ENCODE results near the gene PNCK. TPM values are rescaled to one million over a fixed set of nuclear protein-coding genes. Genes with fewer than 3 reads are reported as not detected.

PNCK gene
- not detected in 2 replicates for total RNA-seq (2022)
- Bru-seq, nascent RNA, result not detected
- BruChase-seq, experiment 1, labeled RNA remaining after a 2-hour chase, result percentile 15 among the genes with signal in this experiment
- BruChase-seq, experiment 2, labeled RNA remaining after a 6-hour chase, result percentile 18 among the genes with signal in this experiment
- long read RNA-seq, result 0 reads

- BruUV-seq (replicated peaks), result no TSS peak
- no peaks in the 10 kb centered on the region for H3K4me1 ChIP-seq
- no peaks in the 10 kb centered on the region for H3K27me3 Mint-ChIP-seq (ENCODE audit: insufficient read depth, unreplicated experiment)
- no peaks in the 10 kb centered on the region for H3K9me3 ChIP-seq
- no peaks in the 10 kb centered on the region for H3K4me1 Mint-ChIP-seq (ENCODE audit: low read depth, unreplicated experiment)
- no peaks in the 10 kb centered on the region for H3K27me3 ChIP-seq (replicated peaks; ENCODE audit: control insufficient read depth, insufficient read depth, low read length)
- DNase-seq, result no peak
- H3K36me3 Mint-ChIP-seq (ENCODE audit: insufficient read depth, unreplicated experiment), result peaks cover 6% of the 10 kb centered on the region
- ChIA-PET POLR2A (no interaction called here), CTCF (no interaction called here)
- intact Hi-C loops (cut with micrococcal nuclease; ENCODE audit: unreplicated experiment), result no loop called here
- H3K27ac Mint-ChIP-seq (ENCODE audit: unreplicated experiment), result no peak within 1 kb of the TSS
- H3K9me3 Mint-ChIP-seq (ENCODE audit: unreplicated experiment), result no peaks in the 10 kb centered on the region
- H3K4me3 ChIP-seq (ENCODE audit: low read depth, low read length), result no peak within 1 kb of the TSS
- H3K36me3 ChIP-seq (ENCODE audit: control insufficient read depth, insufficient read depth, low read length), result no peaks in the 10 kb centered on the region
- TF ChIP-seq CTCF (IDR thresholded peaks at IDR 0.05; ENCODE audit: insufficient read depth in 1 of 2, low read depth in 1 of 2, low read length in 1 of 2, severe bottlenecking in 1 of 2, unreplicated experiment in 1 of 2), result no peak
- no peak within 1 kb of the TSS for H3K4me3 Mint-ChIP-seq (ENCODE audit: unreplicated experiment)
These were observed at the start of gene PNCK for GRCh38 chrX:153673428-153674218. Gene PNCK (minus strand): TSS chrX:153673813. CDS start chrX:153673076, 737 bp downstream.

- ChIA-PET POLR2A (no interaction called here), CTCF (interaction anchor here (0.8 kb wide), 1 partner anchor 168 kb away, joined by 3 read pairs; no protein-coding TSS in a partner anchor)
- Mint-ChIP-seq H3K9me3 (ENCODE audit: unreplicated experiment) (no peaks in the 10 kb centered on the region), H3K4me1 (ENCODE audit: low read depth, unreplicated experiment) (no peaks in the 10 kb centered on the region), H3K4me3 (ENCODE audit: unreplicated experiment) (peak overlapping the region; percentile 79), H3K36me3 (ENCODE audit: insufficient read depth, unreplicated experiment) (peaks cover 45% of the 10 kb centered on the region), H3K27ac (ENCODE audit: unreplicated experiment) (peak overlapping the region; percentile 70), H3K27me3 (ENCODE audit: insufficient read depth, unreplicated experiment) (no peaks in the 10 kb centered on the region)
- no TSS peak for BruUV-seq (replicated peaks)
- no peaks in the 10 kb centered on the region for H3K27me3 ChIP-seq (replicated peaks; ENCODE audit: control insufficient read depth, insufficient read depth, low read length)
- no peak for TF ChIP-seq CTCF (IDR thresholded peaks at IDR 0.05; ENCODE audit: insufficient read depth in 1 of 2, low read depth in 1 of 2, low read length in 1 of 2, severe bottlenecking in 1 of 2, unreplicated experiment in 1 of 2)
- H3K36me3 ChIP-seq (ENCODE audit: control insufficient read depth, insufficient read depth, low read length), result no peaks in the 10 kb centered on the region
- H3K4me3 ChIP-seq (ENCODE audit: low read depth, low read length), result peak overlapping the region; percentile 46
- peaks cover 14% of the 10 kb centered on the region for H3K4me1 ChIP-seq
- intact Hi-C loops (cut with micrococcal nuclease; ENCODE audit: unreplicated experiment), result loop anchor here (5.0 kb wide), 1 partner anchor 69 kb away; the partner anchor contains the start of genes IDH3G and SSR4
- no peaks in the 10 kb centered on the region for H3K9me3 ChIP-seq
- peak; percentile 44 to 45 for DNase-seq
These were observed 49.2 kb upstream of the PNCK start for GRCh38 chrX:153722704-153723350.

- DNase-seq, result no peak
- no peak for TF ChIP-seq CTCF (IDR thresholded peaks at IDR 0.05; ENCODE audit: insufficient read depth in 1 of 2, low read depth in 1 of 2, low read length in 1 of 2, severe bottlenecking in 1 of 2, unreplicated experiment in 1 of 2)
- intact Hi-C loops (cut with micrococcal nuclease; ENCODE audit: unreplicated experiment), result loop anchor here (5.0 kb wide), 1 partner anchor 73 kb away; the partner anchor contains the start of genes IDH3G and SSR4
- Mint-ChIP-seq H3K27me3 (ENCODE audit: insufficient read depth, unreplicated experiment) (no peaks in the 10 kb centered on the region), H3K4me3 (ENCODE audit: unreplicated experiment) (no peak overlapping the region), H3K4me1 (ENCODE audit: low read depth, unreplicated experiment) (no peaks in the 10 kb centered on the region), H3K36me3 (ENCODE audit: insufficient read depth, unreplicated experiment) (peaks cover 45% of the 10 kb centered on the region), H3K27ac (ENCODE audit: unreplicated experiment) (no peak overlapping the region), H3K9me3 (ENCODE audit: unreplicated experiment) (no peaks in the 10 kb centered on the region)
- BruUV-seq (replicated peaks), result no TSS peak
- ChIA-PET POLR2A (no interaction called here), CTCF (no interaction called here)
- Histone ChIP-seq H3K27me3 (replicated peaks; ENCODE audit: control insufficient read depth, insufficient read depth, low read length) (no peaks in the 10 kb centered on the region), H3K4me3 (ENCODE audit: low read depth, low read length) (no peak overlapping the region), H3K36me3 (ENCODE audit: control insufficient read depth, insufficient read depth, low read length) (no peaks in the 10 kb centered on the region), H3K9me3 (no peaks in the 10 kb centered on the region), H3K4me1 (peaks cover 6% of the 10 kb centered on the region)
These were observed 46.1 kb upstream of the PNCK start for GRCh38 chrX:153719701-153720100.
